CD4-positive, alpha-beta T cell (primary cell): ENCODE results near the gene ZKSCAN8. TPM values are rescaled to one million over a fixed set of nuclear protein-coding genes. Genes with fewer than 3 reads are reported as not detected.

Experiments
- ATAC-seq: fragments of 200-7000 bp; cut with Tn5 transposase; one replicate; pipeline ENCODE4 v1.10.0; 2022; ENCODE audit warnings: mild to moderate bottlenecking; ENCODE audit not compliant: poor library complexity
- CTCF ChIA-PET: fragments of 350-600 bp; sonication (Branson Sonifier 250); formaldehyde crosslinking; loops from one replicate; lab custom pipeline; 2021; ENCODE audit warnings: antibody characterized with exemption, inconsistent platforms; lab: Charles Lee
- POLR2A ChIA-PET: fragments of 350-600 bp; sonication (Branson Sonifier 250); formaldehyde crosslinking; loops from one replicate; lab custom pipeline; 2021; ENCODE audit warnings: antibody characterized with exemption, inconsistent platforms; lab: Charles Lee
- DNase-seq, 14 experiments: peaks; one replicate each; pipeline ENCODE4 v3.0.0-alpha.2; 2013 to 2020; ENCODE audit warnings: mixed read lengths in 2 of 14
- H3K27ac ChIP-seq, 2 donors: one replicate each; pipeline versions ENCODE4 v1.5.1 to v1.7.0; 2013; ENCODE audit warnings: low read length in 2 of 2, low read depth in 1 of 2, mild to moderate bottlenecking in 1 of 2
- H3K27me3 ChIP-seq, 2 experiments: 1 replicate in 1 of 2; 2 replicates in 1 of 2; pipeline versions ENCODE4 v1.6.1 to v1.7.0; 2013; ENCODE audit warnings: low read length in 2 of 2, control low read depth in 1 of 2, mild to moderate bottlenecking in 1 of 2, moderate library complexity in 1 of 2; ENCODE audit not compliant: insufficient read depth in 2 of 2, control insufficient read depth in 1 of 2
- H3K36me3 ChIP-seq: one replicate; pipeline ENCODE4 v1.6.1; 2013; ENCODE audit warnings: low read length, control low read depth; ENCODE audit not compliant: insufficient read depth
- H3K4me1 ChIP-seq: one replicate; pipeline ENCODE4 v1.6.1; 2013; ENCODE audit warnings: low read length, control low read depth; ENCODE audit not compliant: insufficient read depth
- H3K4me3 ChIP-seq: one replicate; pipeline ENCODE4 v1.5.1; 2013; ENCODE audit warnings: mild to moderate bottlenecking, low read length, moderate library complexity
- H3K9me3 ChIP-seq, 2 experiments: 1 replicate in 1 of 2; 2 replicates in 1 of 2; pipeline versions ENCODE4 v1.6.1 to v1.7.0; 2013; ENCODE audit warnings: low read length in 2 of 2, mild to moderate bottlenecking in 2 of 2, control low read depth in 1 of 2, moderate library complexity in 1 of 2; ENCODE audit not compliant: control insufficient read depth in 1 of 2, insufficient read depth in 1 of 2
- H3K27ac Mint-ChIP-seq: one replicate; pipeline ENCODE4 v1.8.0; 2020; ENCODE audit warnings: mixed read lengths
- H3K27me3 Mint-ChIP-seq: one replicate; pipeline ENCODE4 v1.8.0; 2021; ENCODE audit warnings: mixed read lengths
- H3K36me3 Mint-ChIP-seq: one replicate; pipeline ENCODE4 v1.8.0; 2021; ENCODE audit warnings: low read depth, mixed read lengths
- H3K4me1 Mint-ChIP-seq: one replicate; pipeline ENCODE4 v1.8.0; 2021; ENCODE audit warnings: low read depth, mixed read lengths
- H3K4me3 Mint-ChIP-seq: one replicate; pipeline ENCODE4 v1.8.0; 2020; ENCODE audit warnings: mild to moderate bottlenecking, mixed read lengths
- H3K9me3 Mint-ChIP-seq: one replicate; pipeline ENCODE4 v1.8.0; 2020; ENCODE audit warnings: mixed read lengths
- intact Hi-C, 2 experiments: fragments of 100-400 bp; cut with DNase I in 1 of 2; cut with micrococcal nuclease in 1 of 2; formaldehyde crosslinking; loops; one replicate each; pipeline versions ENCODE4 v1.15.1 to v1.9.0; 2023 to 2025; cut with DNase I, micrococcal nuclease
- total RNA-seq, 174 experiments: library from RNA in 2 of 174; stranded (reverse) in 2 of 174; gene quantifications; one replicate each; pipeline ENCODE4 v1.2.3 and lab custom pipeline; 2021 to 2026
- TF ChIP-seq, protein P1 (sequence below): fragments of 200-600 bp; IDR thresholded peaks from one replicate; pipeline ENCODE4 v1.8.0; 2022; ENCODE audit warnings: antibody characterized with exemption, mild to moderate bottlenecking

Gene ZKSCAN8
- total RNA-seq, 2 experiments from 2014 or later = 23.2 to 25.1 TPM

DNA sequence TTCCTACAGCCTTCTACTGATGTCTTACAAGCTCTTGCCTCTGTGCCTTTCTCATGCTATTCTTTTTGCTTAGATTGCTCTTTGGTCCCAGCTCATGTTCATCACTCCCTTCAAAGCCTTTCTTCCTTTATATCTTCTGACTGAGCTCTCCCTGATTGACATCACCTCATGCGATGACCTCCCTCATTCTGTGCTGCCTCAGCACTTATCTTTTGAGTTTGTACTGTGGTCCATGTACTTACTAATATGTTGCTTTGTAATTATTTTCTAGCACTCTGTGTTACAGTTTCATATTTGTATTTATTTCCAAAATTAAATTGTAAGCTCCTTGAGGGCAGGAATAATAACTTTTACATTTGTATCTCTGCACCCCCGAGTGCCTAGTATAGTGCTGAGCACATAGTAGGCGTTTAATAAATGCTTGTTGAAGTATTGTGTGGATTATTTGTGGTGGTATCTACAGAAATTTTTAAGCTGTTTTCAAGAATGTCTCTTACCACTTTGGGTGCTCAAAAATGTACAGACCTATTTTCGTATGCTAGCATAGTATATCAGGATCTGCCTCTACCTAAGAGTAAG, 17.4 kb downstream of the ZKSCAN8 start:
- H3K36me3 Mint-ChIP-seq = peaks cover 66% of the 10 kb centered on the region
- intact Hi-C loops = no loop called here
- peaks cover 2% of the 10 kb centered on the region for H3K9me3 Mint-ChIP-seq
- H3K4me1 ChIP-seq = peaks cover 7% of the 10 kb centered on the region
- peaks cover 28% of the 10 kb centered on the region for H3K36me3 ChIP-seq
- no peaks in the 10 kb centered on the region for H3K27me3 Mint-ChIP-seq
- DNase-seq (no peak), ATAC-seq (no peak)
- H3K27ac Mint-ChIP-seq = no peak overlapping the region
- TF ChIP-seq, protein P1, sequence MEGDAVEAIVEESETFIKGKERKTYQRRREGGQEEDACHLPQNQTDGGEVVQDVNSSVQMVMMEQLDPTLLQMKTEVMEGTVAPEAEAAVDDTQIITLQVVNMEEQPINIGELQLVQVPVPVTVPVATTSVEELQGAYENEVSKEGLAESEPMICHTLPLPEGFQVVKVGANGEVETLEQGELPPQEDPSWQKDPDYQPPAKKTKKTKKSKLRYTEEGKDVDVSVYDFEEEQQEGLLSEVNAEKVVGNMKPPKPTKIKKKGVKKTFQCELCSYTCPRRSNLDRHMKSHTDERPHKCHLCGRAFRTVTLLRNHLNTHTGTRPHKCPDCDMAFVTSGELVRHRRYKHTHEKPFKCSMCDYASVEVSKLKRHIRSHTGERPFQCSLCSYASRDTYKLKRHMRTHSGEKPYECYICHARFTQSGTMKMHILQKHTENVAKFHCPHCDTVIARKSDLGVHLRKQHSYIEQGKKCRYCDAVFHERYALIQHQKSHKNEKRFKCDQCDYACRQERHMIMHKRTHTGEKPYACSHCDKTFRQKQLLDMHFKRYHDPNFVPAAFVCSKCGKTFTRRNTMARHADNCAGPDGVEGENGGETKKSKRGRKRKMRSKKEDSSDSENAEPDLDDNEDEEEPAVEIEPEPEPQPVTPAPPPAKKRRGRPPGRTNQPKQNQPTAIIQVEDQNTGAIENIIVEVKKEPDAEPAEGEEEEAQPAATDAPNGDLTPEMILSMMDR = no peak
- CTCF ChIA-PET = interaction anchor here (1.2 kb wide), 1 partner anchor 197 kb away, joined by 3 read pairs; no protein-coding TSS in a partner anchor
- H3K4me3 ChIP-seq = no peak overlapping the region
- POLR2A ChIA-PET = interaction anchor here (0.6 kb wide), 1 partner anchor 21 kb away, joined by 3 read pairs; no protein-coding TSS in a partner anchor
- no peak overlapping the region for H3K27ac ChIP-seq
- no peak overlapping the region for H3K4me3 Mint-ChIP-seq
- H3K9me3 ChIP-seq = peaks cover 0 to 5% of the 10 kb centered on the region in 2 experiments
- no peaks in the 10 kb centered on the region for H3K27me3 ChIP-seq
- peaks cover 10% of the 10 kb centered on the region for H3K4me1 Mint-ChIP-seq

DNA sequence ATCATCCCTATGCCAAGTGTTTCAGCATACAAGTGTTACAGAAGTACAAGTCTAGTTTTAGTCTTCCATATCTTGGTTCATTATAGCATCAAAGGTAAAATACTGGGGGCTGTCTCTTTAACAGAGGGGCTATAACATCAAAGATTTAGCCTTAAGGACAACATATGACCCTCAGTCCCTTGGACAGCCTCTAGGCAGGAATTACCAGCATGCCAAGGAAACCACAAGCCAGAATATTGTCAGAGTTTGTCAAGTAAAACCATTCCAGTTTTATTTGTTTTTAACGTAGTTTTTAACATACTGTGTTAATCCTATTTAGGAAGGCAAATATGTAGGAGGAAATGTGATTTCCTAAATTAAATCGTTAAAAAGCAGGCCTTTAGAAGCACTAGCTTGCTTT, 18.6 kb downstream of the ZKSCAN8 start:
- Histone ChIP-seq H3K9me3 (peaks cover 0 to 5% of the 10 kb centered on the region in 2 experiments), H3K36me3 (peaks cover 17% of the 10 kb centered on the region), H3K4me3 (no peak overlapping the region), H3K27ac (no peak overlapping the region), H3K27me3 (no peaks in the 10 kb centered on the region), H3K4me1 (peaks cover 7% of the 10 kb centered on the region)
- peaks cover 2% of the 10 kb centered on the region for H3K9me3 Mint-ChIP-seq
- CTCF ChIA-PET = no interaction called here
- H3K4me3 Mint-ChIP-seq = no peak overlapping the region
- TF ChIP-seq, protein P1 = no peak
- H3K4me1 Mint-ChIP-seq = peaks cover 10% of the 10 kb centered on the region
- no peak for ATAC-seq
- intact Hi-C loops = no loop called here
- no peaks in the 10 kb centered on the region for H3K27me3 Mint-ChIP-seq
- no peak overlapping the region for H3K27ac Mint-ChIP-seq
- POLR2A ChIA-PET = no interaction called here
- DNase-seq = no peak
- peaks cover 55% of the 10 kb centered on the region for H3K36me3 Mint-ChIP-seq

DNA sequence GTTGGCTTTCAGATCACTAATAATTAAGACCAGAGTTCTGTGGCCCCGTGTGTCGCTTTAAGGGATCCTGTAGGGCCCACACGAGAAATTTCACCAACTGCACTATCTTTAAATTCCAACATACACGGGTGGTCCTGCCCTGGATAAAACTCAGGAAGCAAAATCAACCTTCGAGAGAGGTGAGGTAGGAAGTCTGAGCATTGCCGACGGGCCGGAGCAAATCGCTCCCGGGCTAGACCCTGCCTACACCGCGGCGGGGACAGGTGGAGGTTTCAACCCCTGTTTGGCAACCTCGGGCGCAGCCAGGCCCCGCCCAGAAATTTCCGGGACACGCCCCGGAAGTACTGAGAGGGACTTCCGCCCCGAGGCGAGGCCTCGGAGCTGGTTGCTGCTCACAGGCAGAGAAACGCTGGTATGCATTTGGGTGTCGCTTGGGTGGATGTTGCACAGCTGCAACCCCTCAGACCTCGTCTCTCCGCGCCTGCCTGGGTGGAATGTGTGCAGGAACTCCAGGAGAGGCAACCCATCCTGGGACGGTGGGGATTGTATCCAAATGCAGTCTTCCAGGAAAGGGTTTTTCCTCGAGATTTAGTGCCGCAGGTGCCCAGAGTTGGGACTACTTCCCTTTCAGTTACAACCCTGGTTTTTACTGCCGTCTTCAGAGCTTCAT, 19.9 kb downstream of the ZKSCAN8 start:
- H3K27ac Mint-ChIP-seq = no peak overlapping the region
- ATAC-seq (peak; percentile 97), DNase-seq (peak; percentile 62 to 88 (median 78))
- ChIA-PET CTCF (interaction anchor here (1.5 kb wide), 1 partner anchor 20 kb away, joined by 5 read pairs; the partner anchor contains the start of gene ZKSCAN8), POLR2A (interaction anchor here (0.6 to 1.3 kb wide), 4 partner anchors 9 to 188 kb away, joined by 3 to 6 read pairs (median 3); partner anchors contain the start of genes ZKSCAN3 and ZKSCAN8)
- intact Hi-C loops = no loop called here
- TF ChIP-seq, protein P1 = no peak
- no peaks in the 10 kb centered on the region for H3K27me3 ChIP-seq
- H3K4me1 ChIP-seq = peaks cover 7% of the 10 kb centered on the region
- H3K27me3 Mint-ChIP-seq = peaks cover 4% of the 10 kb centered on the region
- H3K9me3 ChIP-seq = peaks cover 0 to 5% of the 10 kb centered on the region in 2 experiments
- H3K4me3 Mint-ChIP-seq = peak overlapping the region; percentile 61
- peaks cover 42% of the 10 kb centered on the region for H3K36me3 Mint-ChIP-seq
- peak overlapping the region; percentile 44 for H3K4me3 ChIP-seq
- peaks cover 10% of the 10 kb centered on the region for H3K4me1 Mint-ChIP-seq
- peaks cover 5% of the 10 kb centered on the region for H3K36me3 ChIP-seq
- no peak overlapping the region for H3K27ac ChIP-seq
- peaks cover 2% of the 10 kb centered on the region for H3K9me3 Mint-ChIP-seq
